Ascending aorta (tissue), 2 donors: Measurements from ENCODE around the gene SERPINB2. TPM values are rescaled to one million over a fixed set of nuclear protein-coding genes. Genes with fewer than 3 reads are reported as not detected.

ENCODE experiments used
- DNase-seq, 2 donors: peaks; one replicate each; pipeline ENCODE4 v3.0.0-alpha.2; 2019; ENCODE audit warnings: low spot score in 2 of 2
- H3K27ac ChIP-seq, 2 donors: fragments of 200-600 bp; sonication (generic); one replicate each; pipeline ENCODE4 v1.5.1; 2016 to 2017; ENCODE audit warnings: mild to moderate bottlenecking in 1 of 2
- H3K27me3 ChIP-seq: fragments of 200-600 bp; sonication (generic); one replicate; pipeline ENCODE4 v1.5.1; 2017
- H3K36me3 ChIP-seq, 2 donors: fragments of 200-600 bp; sonication (generic); one replicate each; pipeline ENCODE4 v1.5.1; 2016
- H3K4me1 ChIP-seq, 2 donors: fragments of 200-600 bp; sonication (generic); one replicate each; pipeline ENCODE4 v1.5.1; 2016 to 2017; ENCODE audit warnings: mild to moderate bottlenecking in 1 of 2
- H3K4me3 ChIP-seq, 2 donors: fragments of 200-600 bp; sonication (generic); one replicate each; pipeline ENCODE4 v1.5.1; 2016 to 2017; ENCODE audit warnings: mild to moderate bottlenecking in 1 of 2
- H3K9me3 ChIP-seq, 2 donors: fragments of 200-600 bp; sonication (generic); one replicate each; pipeline ENCODE4 v1.5.1; 2016
- intact Hi-C: fragments of 100-400 bp; cut with DNase I; formaldehyde crosslinking; loops from one replicate; pipeline ENCODE4 v1.15.1; 2023
- total RNA-seq: library from RNA; depleted of rRNA; stranded (reverse); fragments of >200 nt; gene quantifications from one replicate; pipeline ENCODE4 v1.1.0, GENCODE V29; 2016
- TF ChIP-seq, protein P1 (sequence below), 3 experiments: fragments of 200-600 bp in 2 of 3; fragments of 450-650 bp in 1 of 3; sonication (generic) in 2 of 3; IDR thresholded peaks; one replicate each; pipeline ENCODE4 v1.5.1; 2016 to 2019; ENCODE audit warnings: antibody characterized with exemption in 3 of 3, mild to moderate bottlenecking in 1 of 3, moderate library complexity in 1 of 3

Gene SERPINB2, protein sequence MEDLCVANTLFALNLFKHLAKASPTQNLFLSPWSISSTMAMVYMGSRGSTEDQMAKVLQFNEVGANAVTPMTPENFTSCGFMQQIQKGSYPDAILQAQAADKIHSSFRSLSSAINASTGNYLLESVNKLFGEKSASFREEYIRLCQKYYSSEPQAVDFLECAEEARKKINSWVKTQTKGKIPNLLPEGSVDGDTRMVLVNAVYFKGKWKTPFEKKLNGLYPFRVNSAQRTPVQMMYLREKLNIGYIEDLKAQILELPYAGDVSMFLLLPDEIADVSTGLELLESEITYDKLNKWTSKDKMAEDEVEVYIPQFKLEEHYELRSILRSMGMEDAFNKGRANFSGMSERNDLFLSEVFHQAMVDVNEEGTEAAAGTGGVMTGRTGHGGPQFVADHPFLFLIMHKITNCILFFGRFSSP
- total RNA-seq = not detected

DNA sequence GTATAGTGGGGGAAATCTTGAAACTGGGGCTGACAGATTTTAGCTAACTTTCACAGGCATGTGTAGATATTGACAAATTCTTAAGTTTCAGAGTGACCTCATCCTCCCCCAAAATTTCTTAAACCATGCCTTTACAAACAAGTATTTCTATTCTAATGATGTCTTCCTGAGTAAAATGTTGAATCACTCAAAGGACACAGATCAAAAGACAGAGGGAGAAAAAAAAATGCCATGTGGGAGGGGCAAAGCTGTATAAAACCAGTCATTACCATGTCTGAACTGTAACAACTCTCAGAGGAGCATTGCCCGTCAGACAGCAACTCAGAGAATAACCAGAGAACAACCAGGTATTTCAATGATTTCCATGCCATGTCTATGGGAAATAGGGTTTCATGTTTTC lies at the start of gene SERPINB2:
SERPINB2 (plus strand) TSS at position 282 of the 400 bp plus-strand sequence. CDS start 3,740 bp downstream, outside the sequence.
- DNase-seq = no peak
- Histone ChIP-seq H3K36me3 (no peaks in the 10 kb centered on the region), H3K4me1 (no peaks in the 10 kb centered on the region), H3K27ac (no peak within 1 kb of the TSS), H3K9me3 (no peaks in the 10 kb centered on the region), H3K27me3 (no peaks in the 10 kb centered on the region), H3K4me3 (no peak within 1 kb of the TSS)
- TF ChIP-seq, protein P1, sequence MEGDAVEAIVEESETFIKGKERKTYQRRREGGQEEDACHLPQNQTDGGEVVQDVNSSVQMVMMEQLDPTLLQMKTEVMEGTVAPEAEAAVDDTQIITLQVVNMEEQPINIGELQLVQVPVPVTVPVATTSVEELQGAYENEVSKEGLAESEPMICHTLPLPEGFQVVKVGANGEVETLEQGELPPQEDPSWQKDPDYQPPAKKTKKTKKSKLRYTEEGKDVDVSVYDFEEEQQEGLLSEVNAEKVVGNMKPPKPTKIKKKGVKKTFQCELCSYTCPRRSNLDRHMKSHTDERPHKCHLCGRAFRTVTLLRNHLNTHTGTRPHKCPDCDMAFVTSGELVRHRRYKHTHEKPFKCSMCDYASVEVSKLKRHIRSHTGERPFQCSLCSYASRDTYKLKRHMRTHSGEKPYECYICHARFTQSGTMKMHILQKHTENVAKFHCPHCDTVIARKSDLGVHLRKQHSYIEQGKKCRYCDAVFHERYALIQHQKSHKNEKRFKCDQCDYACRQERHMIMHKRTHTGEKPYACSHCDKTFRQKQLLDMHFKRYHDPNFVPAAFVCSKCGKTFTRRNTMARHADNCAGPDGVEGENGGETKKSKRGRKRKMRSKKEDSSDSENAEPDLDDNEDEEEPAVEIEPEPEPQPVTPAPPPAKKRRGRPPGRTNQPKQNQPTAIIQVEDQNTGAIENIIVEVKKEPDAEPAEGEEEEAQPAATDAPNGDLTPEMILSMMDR (IDR thresholded peaks at IDR 0.05) = no peak
- intact Hi-C loops = no loop called here

DNA sequence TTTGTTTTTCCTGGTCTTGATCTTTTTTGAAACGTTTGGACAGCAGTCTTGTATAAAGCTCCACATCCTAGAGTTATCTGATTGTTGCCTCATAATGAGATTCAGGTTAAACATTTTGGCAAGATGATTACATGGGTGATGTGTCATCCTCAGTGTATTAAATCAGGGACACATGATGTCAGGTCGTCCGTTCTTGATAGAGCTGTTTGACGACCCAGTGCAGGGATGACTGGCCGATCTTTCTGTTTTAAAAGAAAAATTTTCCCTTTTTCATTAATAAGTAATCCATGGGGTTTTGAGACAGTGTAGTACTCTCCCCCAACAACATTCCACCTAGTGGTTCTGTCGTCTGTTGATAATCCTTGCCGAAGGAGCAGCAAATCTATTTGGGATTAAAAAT lies 44.5 kb upstream of the SERPINB2 start:
- intact Hi-C loops = no loop called here
- Histone ChIP-seq H3K4me1 (no peaks in the 10 kb centered on the region), H3K9me3 (no peaks in the 10 kb centered on the region), H3K27me3 (no peaks in the 10 kb centered on the region), H3K4me3 (no peak overlapping the region), H3K27ac (no peak overlapping the region), H3K36me3 (no peaks in the 10 kb centered on the region)
- TF ChIP-seq, protein P1 (IDR thresholded peaks at IDR 0.05) = no peak
- no peak for DNase-seq

DNA sequence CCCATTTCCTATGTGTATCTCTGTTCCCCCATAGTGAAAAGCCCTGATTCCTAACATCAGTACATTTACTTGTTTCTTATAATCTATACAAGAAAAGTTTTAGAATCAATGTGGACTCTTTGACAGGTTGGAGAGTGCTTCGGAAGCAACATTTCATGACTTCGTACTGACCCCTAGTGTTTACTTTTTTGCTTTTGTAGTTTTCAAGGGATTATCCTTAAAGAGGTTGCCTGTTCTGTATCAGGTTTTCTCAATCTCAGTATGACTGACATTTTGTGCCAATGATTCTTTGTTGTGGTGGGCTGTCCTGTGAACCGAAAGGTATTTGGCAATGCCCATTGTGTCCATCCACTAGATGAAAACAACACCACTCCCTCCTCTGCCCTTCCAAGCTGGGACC lies 43.3 kb upstream of the SERPINB2 start:
- TF ChIP-seq, protein P1 (IDR thresholded peaks at IDR 0.05) = peak in 1 of 3 experiments; percentile 28
- H3K36me3 ChIP-seq = no peaks in the 10 kb centered on the region
- H3K27me3 ChIP-seq = no peaks in the 10 kb centered on the region
- H3K4me1 ChIP-seq = no peaks in the 10 kb centered on the region
- no peaks in the 10 kb centered on the region for H3K9me3 ChIP-seq
- no peak for DNase-seq
- intact Hi-C loops = no loop called here
- no peak overlapping the region for H3K27ac ChIP-seq
- no peak overlapping the region for H3K4me3 ChIP-seq

DNA sequence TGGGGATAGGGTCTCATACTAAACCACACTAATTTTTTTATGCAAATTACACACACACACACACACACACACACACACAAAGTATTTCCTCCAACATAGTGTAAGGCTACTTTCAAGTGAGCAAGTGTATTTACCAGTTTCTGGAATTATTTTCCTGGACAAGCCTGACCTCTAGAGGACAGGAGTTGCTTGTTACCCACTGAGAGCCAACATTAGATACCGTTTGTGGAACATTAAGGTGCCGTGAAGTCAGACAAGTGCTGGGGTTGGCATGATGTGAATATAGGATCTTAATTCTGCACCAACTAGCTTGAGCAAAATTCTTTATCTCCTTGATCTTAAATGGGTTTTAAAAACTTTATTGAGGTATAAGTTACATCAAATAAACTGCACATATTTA lies 39.3 kb upstream of the SERPINB2 start:
- DNase-seq = no peak
- Histone ChIP-seq H3K9me3 (no peaks in the 10 kb centered on the region), H3K27ac (no peak overlapping the region), H3K4me1 (no peaks in the 10 kb centered on the region), H3K27me3 (no peaks in the 10 kb centered on the region), H3K4me3 (no peak overlapping the region), H3K36me3 (no peaks in the 10 kb centered on the region)
- TF ChIP-seq, protein P1 (IDR thresholded peaks at IDR 0.05) = peak; percentile 10 to 48 (median 12)
- intact Hi-C loops = loop anchor here (2.0 kb wide), 1 partner anchor 325 kb away; no protein-coding TSS in a partner anchor

DNA sequence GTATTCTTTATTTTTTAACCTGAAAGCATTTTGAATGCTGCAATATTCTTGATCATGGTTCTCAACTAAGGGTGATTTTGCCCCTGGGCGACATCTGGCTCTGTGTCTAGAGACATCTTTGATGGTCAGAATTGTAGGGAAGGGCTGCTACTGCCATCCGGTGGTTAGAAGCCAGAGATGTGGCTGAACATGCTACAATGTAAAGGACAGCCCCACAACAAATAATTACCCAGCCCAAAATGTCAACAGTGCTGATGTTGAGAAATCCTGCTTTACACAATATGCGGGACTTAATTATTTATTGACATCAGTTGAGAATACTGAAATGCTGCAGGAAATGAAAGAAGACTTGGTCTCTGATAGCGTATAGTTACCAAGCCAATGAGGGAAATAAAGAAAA lies 37.5 kb upstream of the SERPINB2 start:
- H3K27ac ChIP-seq = no peak overlapping the region
- no peak for DNase-seq
- H3K9me3 ChIP-seq = peaks cover 0 to 2% of the 10 kb centered on the region in 2 donors
- H3K4me3 ChIP-seq = no peak overlapping the region
- H3K36me3 ChIP-seq = no peaks in the 10 kb centered on the region
- intact Hi-C loops = no loop called here
- TF ChIP-seq, protein P1 (IDR thresholded peaks at IDR 0.05) = no peak
- H3K4me1 ChIP-seq = no peaks in the 10 kb centered on the region
- no peaks in the 10 kb centered on the region for H3K27me3 ChIP-seq
